Heart left ventricle (tissue), 16 donors: Measurements from ENCODE around the gene TDRD9. TPM values are rescaled to one million over a fixed set of nuclear protein-coding genes. Genes with fewer than 3 reads are reported as not detected.

Experiments used
- ATAC-seq, 4 donors: fragments of 200-7000 bp; cut with Tn5 transposase; one replicate each; pipeline ENCODE4 v1.9.1; 2020 to 2022; ENCODE audit warnings: moderate library complexity in 4 of 4, mild to moderate bottlenecking in 3 of 4, moderate number of reproducible peaks in 1 of 4
- DNase-seq, 5 donors: peaks; one replicate each; pipeline ENCODE4 v3.0.0-alpha.2; 2020
- H3K27ac ChIP-seq, 12 donors: fragments of 200-600 bp; sonication (generic) in 4 of 12; one replicate each; pipeline versions ENCODE4 v1.5.0 to v1.8.0; 2016 to 2022; ENCODE audit warnings: mild to moderate bottlenecking in 2 of 12
- H3K27me3 ChIP-seq, 9 donors: fragments of 200-600 bp; sonication (generic) in 2 of 9; one replicate each; pipeline versions ENCODE4 v1.5.1 to v1.8.0; 2016 to 2022; ENCODE audit warnings: mild to moderate bottlenecking in 3 of 9
- H3K36me3 ChIP-seq, 9 donors: fragments of 200-600 bp; sonication (generic) in 2 of 9; one replicate each; pipeline versions ENCODE4 v1.5.0 to v1.8.0; 2018 to 2022; ENCODE audit warnings: mild to moderate bottlenecking in 2 of 9
- H3K4me1 ChIP-seq, 12 donors: fragments of 200-600 bp; sonication (generic) in 4 of 12; one replicate each; pipeline versions ENCODE4 v1.5.0 to v1.8.0; 2016 to 2022; ENCODE audit warnings: mild to moderate bottlenecking in 3 of 12
- H3K4me3 ChIP-seq, 12 donors: fragments of 200-600 bp; sonication (generic) in 4 of 12; one replicate each; pipeline versions ENCODE4 v1.5.0 to v1.8.0; 2017 to 2022; ENCODE audit warnings: mild to moderate bottlenecking in 9 of 12, moderate library complexity in 4 of 12
- H3K9me3 ChIP-seq, 12 donors: fragments of 200-600 bp; sonication (generic) in 4 of 12; one replicate each; pipeline versions ENCODE4 v1.5.0 to v1.8.0; 2016 to 2022; ENCODE audit warnings: mild to moderate bottlenecking in 1 of 12
- CTCF ChIP-seq, 12 donors: fragments of 200-600 bp; sonication (generic) in 4 of 12; IDR thresholded peaks; one replicate each; pipeline versions ENCODE4 v1.5.0 to v1.8.0; 2018 to 2022; ENCODE audit warnings: antibody characterized with exemption in 12 of 12, mild to moderate bottlenecking in 5 of 12
- POLR2A ChIP-seq, 2 donors: fragments of 450-650 bp; IDR thresholded peaks; one replicate each; pipeline ENCODE4 v1.6.1; 2017; ENCODE audit warnings: antibody characterized with exemption in 2 of 2, mild to moderate bottlenecking in 2 of 2, moderate library complexity in 2 of 2
- WGBS, 4 donors: extraction: QIAGEN DNeasy Blood & Tissue Kit in 2 of 4; methylation state at CpG; one replicate each; pipeline versions ENCODE4 v1.1.5 to v1.1.7; 2013 to 2018; 5-methylcytosine and 5-hydroxymethylcytosine counted together
- intact Hi-C, 10 donors: fragments of 100-400 bp; cut with DNase I; formaldehyde crosslinking; loops; one replicate each; pipeline versions ENCODE4 v1.11.1 to v1.14.2; 2022
- polyA plus RNA-seq, 2 donors: library from polyadenylated mRNA; stranded (reverse); fragments of 200-250 nt; gene quantifications; one replicate each; pipeline ENCODE4 v1.2.3, GENCODE V29; 2013
- total RNA-seq, 9 donors: library from RNA; depleted of rRNA in 2 of 9; stranded (reverse); fragments of >200 nt in 2 of 9; fragmentation: NEBNext Ultra II Directional in 3 of 9; extraction: Animal tissue kit (Norgen Biotek cat#: 25700) in 3 of 9; gene quantifications; one replicate each; pipeline versions ENCODE4 v1.1.0 to v1.2.4, GENCODE V29; 2016 to 2023
- donor health status: ischemic (EF 13 %, LVEDD 7.1; RV severe dilation, severe dysfunction).
- donor health status: healthy with polysubstance abuse.
- donor health status: DM: no; HTN: yes; CAD: no.
- donor health status: DM: no; HTN: no; CAD: no.
- donor health status: ischemic (EF 25% LVEDD 6.9; RV normal size, moderate dysfunction).
- donor health status: ischemic (EF 25% LVEDD 5.7; RV mildly dilated, moderate dysfunction).
- donor health status: healthy.
- donor health status: DM: yes; HTN: yes; CAD: no.
- donor health status: ischemic (EF 35%, LVEDD 5.7; RV mildly dilated, moderate dysfunction).
- donor health status: nonischemic (EF 11% LVEDD 7.7; RV severe dilation, severe dysfunction).
- donor health status: DM: yes; HTN: yes; CAD: no.
- donor health status: PGD.
- donor health status: ischemic (EF 29% LVEDD 5.4; RV normal size, mild dysfunction).
- donor health status: nonischemic (EF 23%, LVEDD 6.1; RV moderate dilation, normal function).

Gene TDRD9
- total and polyA plus RNA-seq, 11 donors, result 1.1 to 9.6 (median 2.1) TPM

GRCh38 chr14:104092931-104093365 lies 164.7 kb downstream of the TDRD9 start:
- H3K27me3 ChIP-seq, result peaks cover 0 to 16% (median 0%) of the 10 kb centered on the region in 9 donors
- ATAC-seq, result no peak
- intact Hi-C loops, result loop anchor here in 2 of 10 donors (5.0 kb wide), 3 partner anchors 39 to 549 kb away; no protein-coding TSS in a partner anchor
- H3K27ac ChIP-seq, result no peak overlapping the region
- WGBS, 4 donors, result 67 to 87% (median 75%) methylated on average over 8 to 11 of the region's 11 CpGs
- DNase-seq, result peak in 2 of 5 donors; percentile 22 to 55
- peaks cover 0 to 5% (median 0%) of the 10 kb centered on the region in 12 donors for H3K9me3 ChIP-seq
- no peak for TF ChIP-seq POLR2A (IDR thresholded peaks at IDR 0.05)
- H3K4me1 ChIP-seq, result peaks cover 0 to 6% (median 0%) of the 10 kb centered on the region in 12 donors
- H3K36me3 ChIP-seq, result no peaks in the 10 kb centered on the region
- no peak overlapping the region for H3K4me3 ChIP-seq

GRCh38 chr14:104093366-104094055 lies 165.3 kb downstream of the TDRD9 start:
- TF ChIP-seq CTCF (IDR thresholded peaks at IDR 0.05) (no peak), POLR2A (IDR thresholded peaks at IDR 0.05) (no peak)
- Histone ChIP-seq H3K27ac (no peak overlapping the region), H3K36me3 (no peaks in the 10 kb centered on the region), H3K4me1 (peaks cover 0 to 6% (median 0%) of the 10 kb centered on the region in 12 donors), H3K4me3 (no peak overlapping the region), H3K9me3 (peaks cover 0 to 5% (median 0%) of the 10 kb centered on the region in 12 donors), H3K27me3 (peaks cover 0 to 16% (median 0%) of the 10 kb centered on the region in 9 donors)
- DNase-seq (peak in 3 of 5 donors; percentile 18 to 59 (median 28)), ATAC-seq (peak in 1 of 4 donors; percentile 10)
- intact Hi-C loops, result loop anchor here in 2 of 10 donors (5.0 kb wide), 3 partner anchors 39 to 549 kb away; no protein-coding TSS in a partner anchor
- 62 to 70% (median 64%) methylated on average over 18 of the region's 18 CpGs for WGBS, 4 donors

DNA sequence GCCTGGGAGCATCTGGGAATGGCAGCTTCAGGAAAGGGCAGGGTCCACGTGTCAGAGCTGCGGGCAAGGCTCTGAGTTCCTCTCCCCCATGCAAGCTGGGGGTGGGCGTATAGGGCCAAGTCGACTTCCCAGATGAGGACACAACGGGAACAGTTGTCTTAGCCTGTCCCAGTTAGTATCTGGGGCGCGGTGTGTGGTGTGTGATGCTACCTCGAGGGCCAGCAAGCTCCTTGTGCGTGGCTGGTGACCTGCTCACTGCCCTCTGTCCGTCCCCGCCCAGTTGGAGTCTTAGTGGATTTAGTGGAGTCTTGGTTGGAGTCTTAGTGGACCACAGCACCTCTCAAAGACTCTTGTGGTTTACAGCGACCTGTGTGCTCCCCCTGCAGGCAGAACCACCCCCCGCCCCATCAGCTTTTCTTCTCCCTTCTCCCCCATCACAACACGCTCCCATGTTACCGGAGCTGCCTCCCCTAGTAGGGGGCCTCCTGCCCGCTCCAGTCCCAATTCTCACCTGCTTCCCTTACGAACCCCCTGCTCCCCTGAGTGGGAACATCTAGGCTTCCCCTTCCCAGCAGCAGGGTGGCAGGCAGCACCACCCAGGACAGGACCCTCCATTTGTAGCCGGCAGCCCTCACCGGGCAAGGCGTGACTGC lies 165.9 kb downstream of the TDRD9 start:
- no peak for TF ChIP-seq CTCF (IDR thresholded peaks at IDR 0.05)
- TF ChIP-seq POLR2A (IDR thresholded peaks at IDR 0.05), result no peak
- intact Hi-C loops, result loop anchor here in 2 of 10 donors (5.0 kb wide), 3 partner anchors 38 to 548 kb away; no protein-coding TSS in a partner anchor

GRCh38 chr14:104094709-104095425 lies 166.6 kb downstream of the TDRD9 start:
- ATAC-seq (peak; percentile 27 to 62 (median 59)), DNase-seq (peak in 3 of 5 donors; percentile 38 to 74 (median 56))
- no peak overlapping the region for H3K27ac ChIP-seq
- 31 to 57% (median 47%) methylated on average over 20 to 35 of the region's 35 CpGs for WGBS, 4 donors
- H3K4me3 ChIP-seq, result no peak overlapping the region
- H3K27me3 ChIP-seq, result peaks cover 0 to 16% (median 0%) of the 10 kb centered on the region in 9 donors
- TF ChIP-seq CTCF (IDR thresholded peaks at IDR 0.05) (peak; percentile 77 to 96 (median 85)), POLR2A (IDR thresholded peaks at IDR 0.05) (no peak)
- intact Hi-C loops, result loop anchor here in 2 of 10 donors (5.0 kb wide), 3 partner anchors 37 to 547 kb away; no protein-coding TSS in a partner anchor
- no peaks in the 10 kb centered on the region for H3K36me3 ChIP-seq
- H3K9me3 ChIP-seq, result peaks cover 0 to 5% (median 0%) of the 10 kb centered on the region in 12 donors
- peaks cover 0 to 6% (median 0%) of the 10 kb centered on the region in 12 donors for H3K4me1 ChIP-seq

More for the DNA sequence above, 165.9 kb downstream of the TDRD9 start:
- 56 to 68% (median 63%) methylated on average over 19 to 20 of the region's 20 CpGs for WGBS, 4 donors
- H3K4me1 ChIP-seq, result peaks cover 0 to 6% (median 0%) of the 10 kb centered on the region in 12 donors
- H3K9me3 ChIP-seq, result peaks cover 0 to 5% (median 0%) of the 10 kb centered on the region in 12 donors
- DNase-seq (peak in 1 of 5 donors; percentile 18), ATAC-seq (no peak)
- H3K27ac ChIP-seq, result no peak overlapping the region
- H3K36me3 ChIP-seq, result no peaks in the 10 kb centered on the region
- no peak overlapping the region for H3K4me3 ChIP-seq
- peaks cover 0 to 16% (median 0%) of the 10 kb centered on the region in 9 donors for H3K27me3 ChIP-seq
